Measurements from ENCODE around the gene PIGBOS1.
A peak's percentile ranks its signal among the peaks of the same experiment; 100 is the strongest.

The PIGBOS1 gene

DNA sequence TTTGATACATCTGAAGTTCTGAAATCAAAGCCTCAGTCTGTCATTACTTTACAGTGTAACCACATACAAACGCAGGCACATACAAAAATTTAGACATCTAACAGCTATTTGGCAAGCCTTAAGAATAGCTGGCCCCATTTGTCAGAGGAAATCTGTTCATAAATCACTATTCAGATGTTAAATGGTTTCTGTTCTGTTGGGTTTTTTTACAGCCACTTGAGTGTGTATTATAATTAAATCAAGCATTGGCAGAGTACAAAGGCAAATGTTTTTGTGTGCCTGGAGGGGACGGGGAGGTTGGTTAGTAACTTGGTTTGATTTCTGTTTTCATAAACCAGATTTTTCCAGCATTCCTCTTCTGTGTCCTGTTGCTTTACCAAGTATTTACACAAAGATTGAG, 24.2 kb upstream of the PIGBOS1 start:
- Histone ChIP-seq H3K18ac (ENCODE audit: low read length) (no peak overlapping the region), H3K4me1 (ENCODE audit: control insufficient read depth in 2 of 2, insufficient read depth in 1 of 2, low read depth in 1 of 2, low read length in 2 of 2) (peaks cover 0 to 4% of the 10 kb centered on the region in 2 donors), H2BK12ac (ENCODE audit: low read length) (no peak overlapping the region), H2AFZ (ENCODE audit: low read length) (peak overlapping the region; percentile 31), H4K8ac (ENCODE audit: low read depth, low read length) (no peak overlapping the region), H3K27me3 (ENCODE audit: control insufficient read depth in 3 of 3, insufficient read depth in 3 of 3, low read depth in 1 of 3, low read length in 3 of 3) (no peaks in the 10 kb centered on the region), H3K14ac (ENCODE audit: low read length) (no peak overlapping the region), H3K4ac (ENCODE audit: low read length) (no peak overlapping the region), H3K4me3 (ENCODE audit: low read length in 2 of 2) (no peak overlapping the region), H2BK5ac (ENCODE audit: low read length) (no peak overlapping the region), H4K91ac (ENCODE audit: low read depth, low read length, poor library complexity) (no peak overlapping the region), H2AK5ac (ENCODE audit: low read depth, low read length) (no peak overlapping the region), H3K79me1 (ENCODE audit: low read depth, low read length) (no peaks in the 10 kb centered on the region), H3K9me3 (replicated peaks in 1 of 2; ENCODE audit: control insufficient read depth in 2 of 2, insufficient read depth in 1 of 2, low read depth in 1 of 2, low read length in 2 of 2) (no peaks in the 10 kb centered on the region), H3K4me2 (ENCODE audit: insufficient read depth, low read length, poor library complexity, severe bottlenecking) (no peak overlapping the region), H3K36me3 (replicated peaks in 1 of 2; ENCODE audit: control insufficient read depth in 2 of 2, insufficient read depth in 2 of 2, low read length in 2 of 2) (no peaks in the 10 kb centered on the region), H2BK15ac (ENCODE audit: low read length) (no peak overlapping the region), H2BK120ac (ENCODE audit: low read depth, low read length) (no peak overlapping the region), H3K27ac (replicated peaks; ENCODE audit: low read length) (no peak overlapping the region), H3K9ac (ENCODE audit: low read depth, low read length, poor library complexity) (no peak overlapping the region), H3K23ac (ENCODE audit: low read depth, low read length, poor library complexity) (no peak overlapping the region)
- no CpG with 5 or more reads among the region's 2 CpGs for WGBS, 2 donors (ENCODE audit: extremely low coverage in 2 of 2, insufficient read length in 2 of 2, insufficient replicate concordance in 1 of 2)
- no peak for DNase-seq (ENCODE audit: low spot score)

DNA sequence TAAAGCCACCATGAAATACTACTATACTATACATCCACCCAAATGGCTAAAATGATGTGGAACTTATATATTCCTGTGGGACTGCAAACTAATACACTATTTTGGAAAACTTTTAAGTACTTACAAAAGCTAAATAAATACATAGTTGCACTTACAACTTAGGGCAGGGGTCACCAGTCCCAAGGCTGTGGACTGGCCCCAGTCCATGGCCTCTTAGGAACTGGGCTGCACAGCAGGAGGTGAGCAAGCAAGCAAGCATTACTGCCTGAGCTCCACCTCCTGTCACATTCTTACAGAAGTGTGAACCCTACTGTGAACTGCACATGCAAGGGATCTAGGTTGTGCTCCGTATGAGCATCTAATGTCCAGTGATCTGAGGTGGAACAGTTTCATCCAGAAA, 18.2 kb upstream of the PIGBOS1 start:
- Histone ChIP-seq H3K18ac (ENCODE audit: low read length) (no peak overlapping the region), H3K36me3 (replicated peaks in 1 of 2; ENCODE audit: control insufficient read depth in 2 of 2, insufficient read depth in 2 of 2, low read length in 2 of 2) (no peaks in the 10 kb centered on the region), H2BK12ac (ENCODE audit: low read length) (no peak overlapping the region), H3K4ac (ENCODE audit: low read length) (no peak overlapping the region), H3K27me3 (ENCODE audit: control insufficient read depth in 3 of 3, insufficient read depth in 3 of 3, low read depth in 1 of 3, low read length in 3 of 3) (no peaks in the 10 kb centered on the region), H3K79me1 (ENCODE audit: low read depth, low read length) (no peaks in the 10 kb centered on the region), H2AFZ (ENCODE audit: low read length) (no peak overlapping the region), H4K91ac (ENCODE audit: low read depth, low read length, poor library complexity) (no peak overlapping the region), H2BK15ac (ENCODE audit: low read length) (no peak overlapping the region), H2AK5ac (ENCODE audit: low read depth, low read length) (no peak overlapping the region), H3K4me3 (ENCODE audit: low read length in 2 of 2) (no peak overlapping the region), H4K8ac (ENCODE audit: low read depth, low read length) (no peak overlapping the region), H3K14ac (ENCODE audit: low read length) (no peak overlapping the region), H3K4me2 (ENCODE audit: insufficient read depth, low read length, poor library complexity, severe bottlenecking) (no peak overlapping the region), H3K27ac (replicated peaks; ENCODE audit: low read length) (no peak overlapping the region), H3K4me1 (ENCODE audit: control insufficient read depth in 2 of 2, insufficient read depth in 1 of 2, low read depth in 1 of 2, low read length in 2 of 2) (peaks cover 0 to 3% of the 10 kb centered on the region in 2 donors), H3K9me3 (replicated peaks in 1 of 2; ENCODE audit: control insufficient read depth in 2 of 2, insufficient read depth in 1 of 2, low read depth in 1 of 2, low read length in 2 of 2) (no peaks in the 10 kb centered on the region), H3K9ac (ENCODE audit: low read depth, low read length, poor library complexity) (no peak overlapping the region), H2BK120ac (ENCODE audit: low read depth, low read length) (no peak overlapping the region), H3K23ac (ENCODE audit: low read depth, low read length, poor library complexity) (no peak overlapping the region), H2BK5ac (ENCODE audit: low read length) (no peak overlapping the region)
- no peak for DNase-seq (ENCODE audit: low spot score)
- no CpG with 5 or more reads among the region's 1 CpG for WGBS, 2 donors (ENCODE audit: extremely low coverage in 2 of 2, insufficient read length in 2 of 2, insufficient replicate concordance in 1 of 2)

DNA sequence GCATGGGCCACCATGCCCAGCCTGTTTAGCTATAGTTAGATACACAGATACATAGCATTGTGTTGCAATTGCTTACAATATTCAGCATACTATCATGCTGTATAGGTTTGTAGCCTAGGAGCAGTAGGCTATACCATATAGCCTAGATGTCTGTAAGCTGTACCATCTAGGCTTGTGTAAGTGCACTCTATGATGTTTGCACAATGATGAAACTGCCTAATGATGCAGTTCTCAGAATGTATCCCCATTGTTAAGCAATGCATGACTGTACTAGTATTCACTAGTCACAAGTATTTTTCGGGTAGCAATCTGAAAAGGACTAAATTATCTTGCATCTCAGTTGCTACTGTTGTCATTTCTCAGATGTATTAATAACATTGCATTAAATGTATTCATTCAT, 16.1 kb upstream of the PIGBOS1 start:
- H3K79me1 ChIP-seq (ENCODE audit: low read depth, low read length), result no peaks in the 10 kb centered on the region

DNA sequence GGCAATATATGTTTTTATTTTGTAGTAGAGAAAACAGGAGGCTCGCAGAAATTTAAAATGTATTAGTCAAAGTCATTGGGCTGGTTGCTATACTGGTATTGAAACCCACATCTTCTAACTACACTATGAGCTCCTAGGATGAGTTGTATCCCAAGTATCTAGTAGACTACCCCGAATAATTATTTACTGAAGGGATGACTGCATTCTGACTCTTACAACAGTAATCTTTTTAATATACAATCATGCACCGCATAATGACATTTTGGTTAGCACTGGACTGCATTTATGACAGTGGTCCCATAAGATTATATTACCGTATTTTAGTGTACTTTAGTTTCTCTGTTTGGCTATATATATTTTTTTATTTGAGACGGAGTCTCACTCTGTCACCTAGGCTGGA, 15.4 kb upstream of the PIGBOS1 start:
- Histone ChIP-seq H3K36me3 (replicated peaks in 1 of 2; ENCODE audit: control insufficient read depth in 2 of 2, insufficient read depth in 2 of 2, low read length in 2 of 2) (no peaks in the 10 kb centered on the region), H2BK120ac (ENCODE audit: low read depth, low read length) (no peak overlapping the region), H3K4me3 (ENCODE audit: low read length in 2 of 2) (no peak overlapping the region), H4K91ac (ENCODE audit: low read depth, low read length, poor library complexity) (no peak overlapping the region), H4K8ac (ENCODE audit: low read depth, low read length) (no peak overlapping the region), H3K27me3 (ENCODE audit: control insufficient read depth in 3 of 3, insufficient read depth in 3 of 3, low read depth in 1 of 3, low read length in 3 of 3) (no peaks in the 10 kb centered on the region), H3K79me1 (ENCODE audit: low read depth, low read length) (no peaks in the 10 kb centered on the region), H2AK5ac (ENCODE audit: low read depth, low read length) (no peak overlapping the region), H2BK12ac (ENCODE audit: low read length) (no peak overlapping the region), H3K27ac (replicated peaks; ENCODE audit: low read length) (no peak overlapping the region), H3K23ac (ENCODE audit: low read depth, low read length, poor library complexity) (no peak overlapping the region), H3K18ac (ENCODE audit: low read length) (no peak overlapping the region), H2BK15ac (ENCODE audit: low read length) (no peak overlapping the region), H3K9ac (ENCODE audit: low read depth, low read length, poor library complexity) (no peak overlapping the region), H3K14ac (ENCODE audit: low read length) (no peak overlapping the region), H3K4ac (ENCODE audit: low read length) (no peak overlapping the region), H2BK5ac (ENCODE audit: low read length) (no peak overlapping the region), H2AFZ (ENCODE audit: low read length) (no peak overlapping the region), H3K4me2 (ENCODE audit: insufficient read depth, low read length, poor library complexity, severe bottlenecking) (no peak overlapping the region), H3K9me3 (replicated peaks in 1 of 2; ENCODE audit: control insufficient read depth in 2 of 2, insufficient read depth in 1 of 2, low read depth in 1 of 2, low read length in 2 of 2) (no peaks in the 10 kb centered on the region), H3K4me1 (ENCODE audit: control insufficient read depth in 2 of 2, insufficient read depth in 1 of 2, low read depth in 1 of 2, low read length in 2 of 2) (peaks cover 0 to 3% of the 10 kb centered on the region in 2 donors)
- no CpG with 5 or more reads among the region's 5 CpGs for WGBS, 2 donors (ENCODE audit: extremely low coverage in 2 of 2, insufficient read length in 2 of 2, insufficient replicate concordance in 1 of 2)
- DNase-seq (ENCODE audit: low spot score), result no peak

More for the DNA sequence above, 16.1 kb upstream of the PIGBOS1 start:
- H2BK15ac ChIP-seq (ENCODE audit: low read length), result no peak overlapping the region
- DNase-seq (ENCODE audit: low spot score), result no peak
- no peak overlapping the region for H3K23ac ChIP-seq (ENCODE audit: low read depth, low read length, poor library complexity)
- no peak overlapping the region for H2BK5ac ChIP-seq (ENCODE audit: low read length)
- H2AFZ ChIP-seq (ENCODE audit: low read length), result no peak overlapping the region
- H3K27me3 ChIP-seq (ENCODE audit: control insufficient read depth in 3 of 3, insufficient read depth in 3 of 3, low read depth in 1 of 3, low read length in 3 of 3), result no peaks in the 10 kb centered on the region
- no peak overlapping the region for H2AK5ac ChIP-seq (ENCODE audit: low read depth, low read length)
- no peak overlapping the region for H3K4ac ChIP-seq (ENCODE audit: low read length)
- H2BK120ac ChIP-seq (ENCODE audit: low read depth, low read length), result no peak overlapping the region
- no peak overlapping the region for H3K18ac ChIP-seq (ENCODE audit: low read length)
- no peaks in the 10 kb centered on the region for H3K9me3 ChIP-seq (replicated peaks in 1 of 2; ENCODE audit: control insufficient read depth in 2 of 2, insufficient read depth in 1 of 2, low read depth in 1 of 2, low read length in 2 of 2)
- no peak overlapping the region for H3K14ac ChIP-seq (ENCODE audit: low read length)
- no peak overlapping the region for H4K91ac ChIP-seq (ENCODE audit: low read depth, low read length, poor library complexity)
- no peak overlapping the region for H3K4me3 ChIP-seq (ENCODE audit: low read length in 2 of 2)
- H3K27ac ChIP-seq (replicated peaks; ENCODE audit: low read length), result no peak overlapping the region
- H3K9ac ChIP-seq (ENCODE audit: low read depth, low read length, poor library complexity), result no peak overlapping the region
- no CpG with 5 or more reads among the region's 1 CpG for WGBS, 2 donors (ENCODE audit: extremely low coverage in 2 of 2, insufficient read length in 2 of 2, insufficient replicate concordance in 1 of 2)
- peaks cover 0 to 3% of the 10 kb centered on the region in 2 donors for H3K4me1 ChIP-seq (ENCODE audit: control insufficient read depth in 2 of 2, insufficient read depth in 1 of 2, low read depth in 1 of 2, low read length in 2 of 2)
- H4K8ac ChIP-seq (ENCODE audit: low read depth, low read length), result no peak overlapping the region
- H3K36me3 ChIP-seq (replicated peaks in 1 of 2; ENCODE audit: control insufficient read depth in 2 of 2, insufficient read depth in 2 of 2, low read length in 2 of 2), result no peaks in the 10 kb centered on the region
- H3K4me2 ChIP-seq (ENCODE audit: insufficient read depth, low read length, poor library complexity, severe bottlenecking), result no peak overlapping the region
- no peak overlapping the region for H2BK12ac ChIP-seq (ENCODE audit: low read length)

Measured in neuronal stem cell (in vitro differentiated cells).